ENCODE results near the gene RPP14.

- no peak for TF ChIP-seq NANOG (IDR thresholded peaks at IDR 0.05; ENCODE audit: borderline replicate concordance)
- TF ChIP-seq CTCF (conservative IDR thresholded peaks at IDR 0.05; ENCODE audit: low read depth in 2 of 2) = no peak
- TF ChIP-seq, protein P1, sequence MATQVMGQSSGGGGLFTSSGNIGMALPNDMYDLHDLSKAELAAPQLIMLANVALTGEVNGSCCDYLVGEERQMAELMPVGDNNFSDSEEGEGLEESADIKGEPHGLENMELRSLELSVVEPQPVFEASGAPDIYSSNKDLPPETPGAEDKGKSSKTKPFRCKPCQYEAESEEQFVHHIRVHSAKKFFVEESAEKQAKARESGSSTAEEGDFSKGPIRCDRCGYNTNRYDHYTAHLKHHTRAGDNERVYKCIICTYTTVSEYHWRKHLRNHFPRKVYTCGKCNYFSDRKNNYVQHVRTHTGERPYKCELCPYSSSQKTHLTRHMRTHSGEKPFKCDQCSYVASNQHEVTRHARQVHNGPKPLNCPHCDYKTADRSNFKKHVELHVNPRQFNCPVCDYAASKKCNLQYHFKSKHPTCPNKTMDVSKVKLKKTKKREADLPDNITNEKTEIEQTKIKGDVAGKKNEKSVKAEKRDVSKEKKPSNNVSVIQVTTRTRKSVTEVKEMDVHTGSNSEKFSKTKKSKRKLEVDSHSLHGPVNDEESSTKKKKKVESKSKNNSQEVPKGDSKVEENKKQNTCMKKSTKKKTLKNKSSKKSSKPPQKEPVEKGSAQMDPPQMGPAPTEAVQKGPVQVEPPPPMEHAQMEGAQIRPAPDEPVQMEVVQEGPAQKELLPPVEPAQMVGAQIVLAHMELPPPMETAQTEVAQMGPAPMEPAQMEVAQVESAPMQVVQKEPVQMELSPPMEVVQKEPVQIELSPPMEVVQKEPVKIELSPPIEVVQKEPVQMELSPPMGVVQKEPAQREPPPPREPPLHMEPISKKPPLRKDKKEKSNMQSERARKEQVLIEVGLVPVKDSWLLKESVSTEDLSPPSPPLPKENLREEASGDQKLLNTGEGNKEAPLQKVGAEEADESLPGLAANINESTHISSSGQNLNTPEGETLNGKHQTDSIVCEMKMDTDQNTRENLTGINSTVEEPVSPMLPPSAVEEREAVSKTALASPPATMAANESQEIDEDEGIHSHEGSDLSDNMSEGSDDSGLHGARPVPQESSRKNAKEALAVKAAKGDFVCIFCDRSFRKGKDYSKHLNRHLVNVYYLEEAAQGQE (IDR thresholded peaks at IDR 0.05; ENCODE audit: unreplicated experiment) = no peak
- no peak for TF ChIP-seq POLR2AphosphoS5 (IDR thresholded peaks at IDR 0.05; ENCODE audit: low read depth)
- no peak for TF ChIP-seq EZH2phosphoT487 (IDR thresholded peaks at IDR 0.05; ENCODE audit: unreplicated experiment)
- TF ChIP-seq CREB1 (CRISPR knock-in tag; IDR thresholded peaks at IDR 0.05; ENCODE audit: low read depth) = no peak
- no peak for TF ChIP-seq EZH2 (IDR thresholded peaks at IDR 0.05; ENCODE audit: low read depth, unreplicated experiment)
- TF ChIP-seq JUNB (IDR thresholded peaks at IDR 0.05; ENCODE audit: unreplicated experiment) = no peak
- no peak for TF ChIP-seq ETS1 (IDR thresholded peaks at IDR 0.05)
- TF ChIP-seq ZNF114 (CRISPR knock-in tag; IDR thresholded peaks at IDR 0.05) = no peak
- no peak for TF ChIP-seq STAT1 (IDR thresholded peaks at IDR 0.05; ENCODE audit: unreplicated experiment)
- TF ChIP-seq ZNF331 (CRISPR knock-in tag; IDR thresholded peaks at IDR 0.05; ENCODE audit: low read depth) = no peak
- no peak for TF ChIP-seq ZNF462 (CRISPR knock-in tag; IDR thresholded peaks at IDR 0.05)
Measured at GRCh38 chr3:58272891-58273290, 33.2 kb upstream of the RPP14 start.

Measured in GM23338 (cell line).